Measurements from ENCODE around the gene NDUFA1. TPM values are rescaled to one million over a fixed set of nuclear protein-coding genes. Genes with fewer than 3 reads are reported as not detected.

The NDUFA1 gene
- total and polyA plus RNA-seq, 9 of the 15 experiments (the other 6 are each of a cell fraction or from before 2014, with no cell fraction given) = 162 to 1,285 (median 383) TPM

GRCh38 chrX:119885554-119886428 lies 14.2 kb downstream of the NDUFA1 start (continued):
- TF ChIP-seq ZNF639 (CRISPR knock-in tag; conservative IDR thresholded peaks at IDR 0.05 in 1 of 2, IDR thresholded peaks at IDR 0.05 in 1 of 2) (0 out of 4 replicates have a peak, but pooled peaks of 1 of the 2 experiments have one; percentile 35), HDAC1 (IDR thresholded peaks at IDR 0.05) (no peak), TCF7 (IDR thresholded peaks at IDR 0.05; ENCODE audit: borderline replicate concordance) (no peak), ZNF551 (CRISPR knock-in tag; IDR thresholded peaks at IDR 0.05) (no peak), ZNF778 (CRISPR knock-in tag; IDR thresholded peaks at IDR 0.05) (no peak), POLR2AphosphoS5 (IDR thresholded peaks at IDR 0.05; ENCODE audit: control insufficient read depth, insufficient read depth, low read depth, low read length) (no peak), AFF1 (IDR thresholded peaks at IDR 0.05; ENCODE audit: low read depth in 1 of 2, partially characterized antibody in 2 of 2) (no peak), SETDB1 (IDR thresholded peaks at IDR 0.05; ENCODE audit: low read length) (no peak), ZNF384 (IDR thresholded peaks at IDR 0.05; ENCODE audit: low read depth, low read length) (no peak), ASH1L (IDR thresholded peaks at IDR 0.05; ENCODE audit: borderline replicate concordance, low read depth, partially characterized antibody) (peak; percentile 77), ETV5 (CRISPR knock-in tag; IDR thresholded peaks at IDR 0.05; ENCODE audit: low read depth) (no peak), BRF2 (IDR thresholded peaks at IDR 0.05; ENCODE audit: borderline replicate concordance, insufficient read depth, insufficient read length) (no peak)
- TF ChIP-seq, protein P1, sequence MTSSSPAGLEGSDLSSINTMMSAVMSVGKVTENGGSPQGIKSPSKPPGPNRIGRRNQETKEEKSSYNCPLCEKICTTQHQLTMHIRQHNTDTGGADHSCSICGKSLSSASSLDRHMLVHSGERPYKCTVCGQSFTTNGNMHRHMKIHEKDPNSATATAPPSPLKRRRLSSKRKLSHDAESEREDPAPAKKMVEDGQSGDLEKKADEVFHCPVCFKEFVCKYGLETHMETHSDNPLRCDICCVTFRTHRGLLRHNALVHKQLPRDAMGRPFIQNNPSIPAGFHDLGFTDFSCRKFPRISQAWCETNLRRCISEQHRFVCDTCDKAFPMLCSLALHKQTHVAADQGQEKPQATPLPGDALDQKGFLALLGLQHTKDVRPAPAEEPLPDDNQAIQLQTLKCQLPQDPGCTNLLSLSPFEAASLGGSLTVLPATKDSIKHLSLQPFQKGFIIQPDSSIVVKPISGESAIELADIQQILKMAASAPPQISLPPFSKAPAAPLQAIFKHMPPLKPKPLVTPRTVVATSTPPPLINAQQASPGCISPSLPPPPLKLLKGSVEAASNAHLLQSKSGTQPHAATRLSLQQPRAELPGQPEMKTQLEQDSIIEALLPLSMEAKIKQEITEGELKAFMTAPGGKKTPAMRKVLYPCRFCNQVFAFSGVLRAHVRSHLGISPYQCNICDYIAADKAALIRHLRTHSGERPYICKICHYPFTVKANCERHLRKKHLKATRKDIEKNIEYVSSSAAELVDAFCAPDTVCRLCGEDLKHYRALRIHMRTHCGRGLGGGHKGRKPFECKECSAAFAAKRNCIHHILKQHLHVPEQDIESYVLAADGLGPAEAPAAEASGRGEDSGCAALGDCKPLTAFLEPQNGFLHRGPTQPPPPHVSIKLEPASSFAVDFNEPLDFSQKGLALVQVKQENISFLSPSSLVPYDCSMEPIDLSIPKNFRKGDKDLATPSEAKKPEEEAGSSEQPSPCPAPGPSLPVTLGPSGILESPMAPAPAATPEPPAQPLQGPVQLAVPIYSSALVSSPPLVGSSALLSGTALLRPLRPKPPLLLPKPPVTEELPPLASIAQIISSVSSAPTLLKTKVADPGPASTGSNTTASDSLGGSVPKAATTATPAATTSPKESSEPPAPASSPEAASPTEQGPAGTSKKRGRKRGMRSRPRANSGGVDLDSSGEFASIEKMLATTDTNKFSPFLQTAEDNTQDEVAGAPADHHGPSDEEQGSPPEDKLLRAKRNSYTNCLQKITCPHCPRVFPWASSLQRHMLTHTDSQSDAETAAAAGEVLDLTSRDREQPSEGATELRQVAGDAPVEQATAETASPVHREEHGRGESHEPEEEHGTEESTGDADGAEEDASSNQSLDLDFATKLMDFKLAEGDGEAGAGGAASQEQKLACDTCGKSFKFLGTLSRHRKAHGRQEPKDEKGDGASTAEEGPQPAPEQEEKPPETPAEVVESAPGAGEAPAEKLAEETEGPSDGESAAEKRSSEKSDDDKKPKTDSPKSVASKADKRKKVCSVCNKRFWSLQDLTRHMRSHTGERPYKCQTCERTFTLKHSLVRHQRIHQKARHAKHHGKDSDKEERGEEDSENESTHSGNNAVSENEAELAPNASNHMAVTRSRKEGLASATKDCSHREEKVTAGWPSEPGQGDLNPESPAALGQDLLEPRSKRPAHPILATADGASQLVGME (CRISPR knock-in tag; IDR thresholded peaks at IDR 0.05) = no peak

Measured in K562 (cell line).